GM19238 (cell line): ENCODE data around the gene TPD52L2.

Experiments
- DNase-seq: peaks from one replicate; pipeline ENCODE4 v3.0.0; 2011; ENCODE audit warnings: low spot score; ENCODE audit not compliant: insufficient read length

The TPD52L2 gene

GRCh38 chr20:63930971-63931553 lies 66.0 kb downstream of the TPD52L2 start:
- no peak for DNase-seq

- DNase-seq = no peak
Observed at GRCh38 chr20:63931735-63932134, 66.7 kb downstream of the TPD52L2 start.

- no peak for DNase-seq
Observed at GRCh38 chr20:63932606-63933160, 67.6 kb downstream of the TPD52L2 start.

GRCh38 chr20:63933646-63934045 lies 68.6 kb downstream of the TPD52L2 start:
- no peak for DNase-seq

GRCh38 chr20:63934271-63935068 lies 69.4 kb downstream of the TPD52L2 start:
- DNase-seq = no peak

- no peak for DNase-seq
Observed at GRCh38 chr20:63935447-63935846, 70.4 kb downstream of the TPD52L2 start.

GRCh38 chr20:63937596-63937995 lies 72.5 kb downstream of the TPD52L2 start:
- DNase-seq = no peak

- no peak for DNase-seq
Observed at GRCh38 chr20:63939061-63939935, 74.2 kb downstream of the TPD52L2 start.

GRCh38 chr20:63940071-63940471 lies 75.0 kb downstream of the TPD52L2 start:
- no peak for DNase-seq

GRCh38 chr20:63940472-63941266 lies 75.6 kb downstream of the TPD52L2 start:
- no peak for DNase-seq
